Neural cell (in vitro differentiated cells): ENCODE results near the gene TMEM44. TPM values are rescaled to one million over a fixed set of nuclear protein-coding genes. Genes with fewer than 3 reads are reported as not detected.

Source experiments
- H2AFZ ChIP-seq: fragments of 200-600, 300-800 bp; sonication (generic), shearing (Covaris generic); 2 replicates; pipeline ENCODE4 v1.6.0; 2014; ENCODE audit warnings: low read depth, mild to moderate bottlenecking, antibody characterized with exemption, low read length, moderate library complexity
- H3F3A ChIP-seq: fragments of 200-600 bp; shearing (Covaris generic); 2 replicates; pipeline ENCODE4 v1.6.1; 2016; ENCODE audit warnings: mild to moderate bottlenecking, moderate library complexity, mixed read lengths, antibody characterized with exemption, low read length; ENCODE audit not compliant: insufficient read depth, poor library complexity, severe bottlenecking
- H3K27ac ChIP-seq: fragments of 200-600, 300-800 bp; sonication (generic), shearing (Covaris generic); 2 replicates; pipeline ENCODE4 v1.5.1; 2014; ENCODE audit warnings: mild to moderate bottlenecking, low read length, moderate library complexity
- H3K27me3 ChIP-seq: fragments of 300-800, 200-600 bp; sonication (generic), shearing (Covaris generic); 2 replicates; pipeline ENCODE4 v1.6.0; 2014; ENCODE audit warnings: mild to moderate bottlenecking, low read depth, low read length, moderate library complexity; ENCODE audit not compliant: insufficient read depth
- H3K36me3 ChIP-seq: fragments of 300-800, 200-600 bp; sonication (generic), shearing (Covaris generic); 2 replicates; pipeline ENCODE4 v1.5.1; 2014; ENCODE audit warnings: mild to moderate bottlenecking, antibody characterized with exemption, low read length, moderate library complexity; ENCODE audit not compliant: insufficient read depth
- H3K4me2 ChIP-seq: fragments of 300-800, 200-600 bp; sonication (generic), shearing (Covaris generic); 2 replicates; pipeline ENCODE4 v1.6.0; 2014; ENCODE audit warnings: mild to moderate bottlenecking, low read length
- H3K4me3 ChIP-seq: fragments of 300-800, 200-600 bp; sonication (generic), shearing (Covaris generic); 2 replicates; pipeline ENCODE4 v1.5.1; 2014; ENCODE audit warnings: mild to moderate bottlenecking, low read length, moderate library complexity
- H3K79me2 ChIP-seq: fragments of 200-600 bp; shearing (Covaris generic); replicated peaks from 2 replicates; pipeline ENCODE4 v1.6.0; 2014; ENCODE audit warnings: mild to moderate bottlenecking, low read length, moderate library complexity; ENCODE audit not compliant: insufficient read depth
- H3K9ac ChIP-seq: fragments of 300-800, 200-600 bp; sonication (generic), shearing (Covaris generic); 2 replicates; pipeline ENCODE4 v1.6.1; 2016; ENCODE audit warnings: mild to moderate bottlenecking, low read length, mixed read lengths
- H3K9me2 ChIP-seq: fragments of 200-600 bp; shearing (Covaris generic); 2 replicates; pipeline ENCODE4 v1.6.1; 2016; ENCODE audit warnings: mild to moderate bottlenecking, low read length, mixed read lengths; ENCODE audit not compliant: insufficient read depth
- H3K9me3 ChIP-seq: fragments of 200-600, 300-800 bp; sonication (generic), shearing (Covaris generic); 2 replicates; pipeline ENCODE4 v1.6.1; 2016; ENCODE audit warnings: mild to moderate bottlenecking, mixed run types, low read length, moderate library complexity, mixed read lengths
- H4K20me1 ChIP-seq: fragments of 200-600 bp; shearing (Covaris generic); 2 replicates; pipeline ENCODE4 v1.6.1; 2016; ENCODE audit warnings: mild to moderate bottlenecking, mixed run types; ENCODE audit not compliant: insufficient read depth
- CTCF ChIP-seq: fragments of 450-650 bp; IDR thresholded peaks from 2 replicates; pipeline ENCODE4 v1.5.1; 2014; ENCODE audit warnings: antibody characterized with exemption, mild to moderate bottlenecking, moderate library complexity; ENCODE audit not compliant: poor library complexity, severe bottlenecking
- EP300 ChIP-seq: fragments of 450-650 bp; conservative IDR thresholded peaks from 2 replicates; pipeline ENCODE4 v1.6.1; 2014; ENCODE audit warnings: antibody characterized with exemption, mild to moderate bottlenecking, moderate library complexity; ENCODE audit not compliant: poor library complexity, severe bottlenecking
- EZH2 ChIP-seq: fragments of 200-600, 300-800 bp; shearing (Covaris generic), sonication (generic); IDR thresholded peaks from 2 replicates; pipeline ENCODE4 v1.6.1; 2014; ENCODE audit warnings: antibody characterized with exemption, low read length, borderline replicate concordance, mild to moderate bottlenecking; ENCODE audit not compliant: insufficient read depth, poor library complexity, severe bottlenecking
- MXI1 ChIP-seq: fragments of 450-650 bp; conservative IDR thresholded peaks from 2 replicates; pipeline ENCODE4 v1.6.1; 2014; ENCODE audit warnings: antibody characterized with exemption, mild to moderate bottlenecking; ENCODE audit not compliant: poor library complexity, severe bottlenecking
- POLR2AphosphoS5 ChIP-seq: IDR thresholded peaks from 2 replicates; pipeline ENCODE4 v1.6.1; 2012
- RAD21 ChIP-seq: fragments of 450-650 bp; conservative IDR thresholded peaks from 2 replicates; pipeline ENCODE4 v1.6.1; 2014; ENCODE audit warnings: antibody characterized with exemption, mild to moderate bottlenecking, moderate library complexity
- REST ChIP-seq: IDR thresholded peaks from 2 replicates; pipeline ENCODE4 v1.6.1; 2012; ENCODE audit warnings: borderline replicate concordance
- SMC3 ChIP-seq: fragments of 450-650 bp; conservative IDR thresholded peaks from 2 replicates; pipeline ENCODE4 v1.6.1; 2014; ENCODE audit warnings: antibody characterized with exemption, mild to moderate bottlenecking, moderate library complexity; ENCODE audit not compliant: poor library complexity
- TAF1 ChIP-seq: IDR thresholded peaks from 2 replicates; pipeline ENCODE4 v1.6.1; 2012; ENCODE audit warnings: low read depth
- polyA plus RNA-seq: library from polyadenylated mRNA; depleted of rRNA; stranded (reverse); fragments of >200 nt; gene quantifications from 2 replicates; pipeline ENCODE4 v1.2.3, GENCODE V29; 2014

TMEM44 gene
- polyA plus RNA-seq, 1 donor from 2014 or later: 40.6 TPM

GRCh38 chr3:194592798-194593752 lies 40.1 kb downstream of the TMEM44 start:
- H3K27me3 ChIP-seq: no peaks in the 10 kb centered on the region
- no peaks in the 10 kb centered on the region for H3K9me3 ChIP-seq
- no peak overlapping the region for H3K27ac ChIP-seq
- H2AFZ ChIP-seq: no peak overlapping the region
- H4K20me1 ChIP-seq: no peaks in the 10 kb centered on the region
- H3K79me2 ChIP-seq: no peaks in the 10 kb centered on the region
- H3K9ac ChIP-seq: no peak overlapping the region
- no peaks in the 10 kb centered on the region for H3K36me3 ChIP-seq
- no peaks in the 10 kb centered on the region for H3F3A ChIP-seq
- H3K4me2 ChIP-seq: no peak overlapping the region
- H3K9me2 ChIP-seq: no peaks in the 10 kb centered on the region
- TF ChIP-seq POLR2AphosphoS5 (no peak), CTCF (no peak), REST (no peak), EZH2 (no peak), MXI1 (no peak), SMC3 (no peak), RAD21 (no peak), TAF1 (no peak), EP300 (no peak)
- H3K4me3 ChIP-seq: no peak overlapping the region

GRCh38 chr3:194588741-194589140 lies 44.5 kb downstream of the TMEM44 start:
- TF ChIP-seq TAF1: no peak
- no peak for TF ChIP-seq POLR2AphosphoS5
- no peaks in the 10 kb centered on the region for H3K27me3 ChIP-seq
- no peak overlapping the region for H3K9ac ChIP-seq
- H3K36me3 ChIP-seq: no peaks in the 10 kb centered on the region
- H2AFZ ChIP-seq: no peak overlapping the region
- H3F3A ChIP-seq: no peaks in the 10 kb centered on the region
- H3K9me2 ChIP-seq: no peaks in the 10 kb centered on the region
- H3K4me2 ChIP-seq: no peak overlapping the region
- H3K9me3 ChIP-seq: no peaks in the 10 kb centered on the region
- H3K79me2 ChIP-seq: no peaks in the 10 kb centered on the region
- no peaks in the 10 kb centered on the region for H4K20me1 ChIP-seq
- H3K4me3 ChIP-seq: no peak overlapping the region
- no peak overlapping the region for H3K27ac ChIP-seq
